NCI-H345 (cell line): ENCODE data around the gene ARHGAP15.
A peak's percentile ranks its signal among the peaks of the same experiment; 100 is the strongest.
"Not testable (repeated sequence)": the region's sequence is repeated elsewhere in the genome, so short reads cannot be mapped to it uniquely, and the experiment has no call there.

Experiments
- DNase-seq: peaks from one replicate; lab custom pipeline; 2025; lab: John Stamatoyannopoulos, UW

ARHGAP15 gene

DNA sequence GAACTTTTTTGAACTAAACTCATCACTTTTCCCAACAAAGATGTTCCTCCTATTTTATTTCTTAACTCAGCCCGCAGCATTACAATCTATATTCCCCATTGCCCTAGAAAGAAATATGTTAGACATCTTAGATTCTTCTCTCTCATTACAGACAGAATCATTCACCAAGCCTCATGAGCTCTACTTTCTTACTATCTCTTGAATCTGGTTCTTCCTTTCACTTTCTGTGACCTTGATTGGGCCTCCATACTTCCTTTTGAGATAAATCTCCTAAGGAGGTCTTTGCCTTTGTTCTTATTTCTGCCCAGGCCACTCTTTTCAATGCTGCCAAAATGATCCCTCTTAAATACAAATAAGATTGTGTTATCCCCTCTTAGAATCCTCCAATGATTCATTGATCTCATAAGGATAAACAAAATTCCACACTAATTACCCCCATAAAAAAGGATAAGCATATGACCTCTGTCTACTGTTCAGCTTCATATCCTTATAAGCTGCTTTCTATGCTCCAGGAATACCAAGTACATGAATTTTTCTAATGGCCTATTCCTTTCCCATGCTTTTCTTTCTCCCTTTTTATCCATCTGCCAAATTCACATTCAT, 400.0 kb downstream of the ARHGAP15 start:
- DNase-seq: no peak

DNA sequence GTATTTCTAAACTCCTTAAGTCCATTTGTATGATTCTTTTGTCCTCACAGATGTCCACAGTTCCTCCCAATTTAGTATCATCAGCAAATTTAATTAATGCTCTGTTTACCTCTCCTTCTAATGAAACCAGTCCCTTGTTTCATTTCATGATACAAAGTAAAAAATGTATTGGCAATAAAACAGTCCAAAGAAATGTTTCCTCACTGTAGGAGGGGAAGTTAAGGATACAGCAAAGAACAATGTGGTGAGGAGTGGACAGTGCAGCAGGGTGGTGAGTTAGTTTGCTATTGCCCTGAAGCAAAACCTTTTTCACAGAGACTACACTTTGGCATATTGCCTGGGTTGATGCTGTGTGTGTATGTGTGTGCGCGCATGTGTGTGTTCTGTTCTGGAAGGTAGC, 401.5 kb downstream of the ARHGAP15 start:
- peak; percentile 68 for DNase-seq

- DNase-seq: no peak
Observed at GRCh38 chr2:143532061-143532460, 402.8 kb downstream of the ARHGAP15 start.

- DNase-seq: no peak
Observed at GRCh38 chr2:143533846-143534245, 404.6 kb downstream of the ARHGAP15 start.

- DNase-seq: no peak
Observed at GRCh38 chr2:143535802-143536201, 406.6 kb downstream of the ARHGAP15 start.

GRCh38 chr2:143541899-143542298, 412.7 kb downstream of the ARHGAP15 start:
- DNase-seq: not testable (repeated sequence)

GRCh38 chr2:143545059-143545948, 416.1 kb downstream of the ARHGAP15 start:
- DNase-seq: no peak

DNA sequence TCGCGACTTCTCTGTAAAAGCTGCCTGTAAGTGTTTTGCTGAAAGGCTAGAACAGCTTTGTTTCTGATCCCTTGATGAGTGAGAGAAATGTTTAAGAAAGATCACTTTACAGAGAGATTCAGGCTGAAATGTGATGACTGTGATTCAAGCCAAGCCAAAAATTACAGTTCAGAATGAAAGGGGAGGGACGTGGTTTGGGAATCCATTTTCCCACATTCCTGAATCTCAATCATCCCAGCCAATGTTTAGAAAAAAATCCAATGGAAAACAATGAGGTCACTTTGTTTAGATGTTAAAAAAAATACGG, 416.7 kb downstream of the ARHGAP15 start:
- no peak for DNase-seq

- DNase-seq: no peak
Observed at GRCh38 chr2:143548032-143548431, 418.8 kb downstream of the ARHGAP15 start.

GRCh38 chr2:143550500-143550899, 421.3 kb downstream of the ARHGAP15 start:
- no peak for DNase-seq

- no peak for DNase-seq
Observed at GRCh38 chr2:143551971-143552650, 422.9 kb downstream of the ARHGAP15 start.

DNA sequence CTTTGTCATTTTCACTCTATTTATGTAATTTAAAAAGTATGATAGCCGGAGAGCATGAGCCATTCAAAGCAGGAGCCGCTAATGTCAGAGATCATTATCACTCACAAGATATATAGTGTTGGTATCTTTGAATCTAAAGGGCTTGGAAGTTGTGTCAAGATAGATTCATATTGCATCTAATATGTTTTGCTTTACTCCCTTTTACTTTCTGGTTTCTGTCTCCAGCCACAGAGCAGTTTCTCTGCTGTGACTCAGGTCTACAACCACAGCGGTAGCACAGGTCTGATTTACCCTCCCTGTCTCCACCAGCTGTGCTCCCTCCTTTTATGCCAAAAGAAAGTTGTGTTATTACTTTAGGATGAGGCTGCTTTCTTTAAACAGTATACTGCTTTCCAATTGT, 424.0 kb downstream of the ARHGAP15 start:
- no peak for DNase-seq

GRCh38 chr2:143558665-143559064, 429.4 kb downstream of the ARHGAP15 start:
- DNase-seq: peak; percentile 11

DNA sequence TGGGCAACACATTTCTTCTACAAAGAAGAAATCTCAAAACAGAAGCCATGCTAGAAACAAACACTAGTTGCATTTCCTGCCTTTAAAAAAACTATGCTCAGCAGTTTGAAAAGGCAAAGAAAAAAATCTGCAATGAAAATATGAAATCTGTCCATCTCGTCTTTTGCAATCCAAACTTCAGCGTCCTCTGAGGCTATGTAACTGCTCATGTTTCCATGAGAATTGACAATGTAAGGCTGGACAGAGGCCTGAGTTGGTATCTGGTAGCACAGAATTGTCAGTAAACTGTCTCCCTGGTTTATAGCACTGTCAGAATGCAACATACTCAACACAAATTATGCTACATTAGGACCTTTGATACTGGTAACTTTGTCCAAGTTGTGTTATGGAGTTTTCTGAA, 429.9 kb downstream of the ARHGAP15 start:
- no peak for DNase-seq

DNA sequence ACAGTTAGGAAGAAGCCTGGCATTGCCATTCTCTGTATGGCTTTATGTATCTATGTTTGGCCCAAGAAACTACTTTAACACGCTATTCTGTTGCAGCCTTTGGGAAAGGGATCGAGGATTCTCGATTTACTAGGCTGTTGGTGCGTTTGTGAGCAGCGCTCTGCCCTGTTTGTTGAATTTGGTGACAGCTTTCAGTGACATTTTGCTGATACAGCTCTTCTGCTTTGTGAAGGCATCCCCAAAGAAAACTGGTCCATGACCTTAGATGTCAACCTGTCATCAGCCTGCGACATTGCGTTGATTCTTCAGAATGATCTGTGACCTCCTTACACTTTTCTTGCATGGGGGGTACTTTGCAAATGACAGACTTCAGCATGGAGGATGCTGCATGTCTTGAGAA, 431.5 kb downstream of the ARHGAP15 start:
- no peak for DNase-seq

- no peak for DNase-seq
Observed at GRCh38 chr2:143564419-143564818, 435.2 kb downstream of the ARHGAP15 start.

GRCh38 chr2:143571747-143572146, 442.5 kb downstream of the ARHGAP15 start:
- no peak for DNase-seq

GRCh38 chr2:143572421-143572820, 443.2 kb downstream of the ARHGAP15 start:
- DNase-seq: no peak

GRCh38 chr2:143574069-143574468, 444.9 kb downstream of the ARHGAP15 start:
- no peak for DNase-seq

DNA sequence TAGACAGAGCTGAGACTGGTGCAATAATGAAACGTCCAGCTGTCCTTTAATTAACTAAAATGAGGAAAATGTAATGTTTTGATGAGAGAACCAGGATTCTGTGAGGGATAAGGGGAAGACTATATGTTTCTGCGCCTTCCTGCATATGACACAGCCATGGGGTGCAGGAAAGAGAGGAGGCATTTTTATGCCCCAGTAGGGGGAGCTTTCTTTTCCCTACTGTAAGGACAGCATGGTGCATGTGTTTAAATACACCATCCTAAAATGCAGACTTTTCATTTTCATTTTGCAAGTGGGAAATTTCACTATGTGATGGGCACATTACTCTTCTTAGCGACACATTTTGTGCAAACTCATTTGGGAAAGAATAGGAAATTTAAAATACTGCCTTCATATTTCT, 446.1 kb downstream of the ARHGAP15 start:
- no peak for DNase-seq

DNA sequence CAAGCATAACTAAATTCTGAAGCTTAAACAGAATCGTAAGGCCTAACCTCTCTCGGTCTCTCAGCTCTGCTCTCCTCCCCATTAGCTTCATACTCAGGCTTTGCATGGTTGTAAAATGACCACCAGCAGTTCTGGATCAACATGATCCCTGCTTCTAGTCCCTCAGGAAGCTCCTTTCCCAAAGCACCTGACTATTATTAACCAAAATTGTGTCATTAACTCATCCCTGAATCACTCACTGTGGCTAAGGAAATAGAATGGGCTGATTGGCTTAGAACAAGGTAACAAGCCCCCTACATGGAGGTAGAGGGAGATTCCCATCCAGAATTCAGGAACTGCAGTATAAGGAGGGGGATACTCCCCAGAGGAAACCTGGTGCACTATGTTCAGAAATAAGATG, 448.3 kb downstream of the ARHGAP15 start:
- no peak for DNase-seq

DNA sequence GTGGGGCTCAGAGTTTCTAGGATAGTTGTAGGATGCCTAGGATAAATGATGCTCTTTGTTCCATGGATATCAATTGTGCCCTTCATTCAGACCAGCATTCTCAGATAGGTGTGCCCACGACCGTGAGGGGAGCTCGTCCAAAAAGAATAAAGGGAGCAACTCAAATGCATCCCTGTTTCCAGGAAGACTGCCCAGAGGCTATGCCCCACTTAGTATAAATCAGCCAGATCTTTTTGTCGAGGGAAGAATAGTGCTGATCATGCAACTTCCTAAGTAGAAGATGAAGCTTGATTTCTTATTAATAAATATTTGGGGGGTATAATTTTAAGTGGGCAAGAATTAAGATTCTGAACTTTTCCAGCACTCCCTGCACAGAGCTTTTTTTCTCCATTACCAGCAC, 450.2 kb downstream of the ARHGAP15 start:
- DNase-seq: no peak

GRCh38 chr2:143581134-143581533, 451.9 kb downstream of the ARHGAP15 start:
- no peak for DNase-seq
